Activated CD8-positive, alpha-beta memory T cell treated with anti-CD3 and anti-CD28 coated beads for 4 hours (primary cell): Measurements from ENCODE around the gene CRABP2.

Experiments used
- DNase-seq, 2 donors: peaks; one replicate each; pipeline ENCODE4 v3.0.0-alpha.2; 2020; ENCODE audit warnings: low read depth in 2 of 2

The CRABP2 gene

GRCh38 chr1:156655151-156655903 is 50.1 kb downstream of the CRABP2 start:
- DNase-seq, result no peak

- no peak for DNase-seq
Measured at GRCh38 chr1:156654700-156655099, 50.7 kb downstream of the CRABP2 start.

- DNase-seq, result no peak
Measured at GRCh38 chr1:156652992-156653355, 52.4 kb downstream of the CRABP2 start.

GRCh38 chr1:156652131-156652991 is 53.0 kb downstream of the CRABP2 start:
- DNase-seq, result no peak
